A673 (cell line): ENCODE measurements around the gene PLCL1. TPM values are rescaled to one million over a fixed set of nuclear protein-coding genes. Genes with fewer than 3 reads are reported as not detected.

Experiments
- BruUV-seq: library from RNA; stranded (reverse); fragments of 400-500 nt; replicated peaks from 2 replicates; lab custom pipeline; 2021; lab: Mats Ljungman, UMichigan
- CTCF ChIA-PET: fragments of 300-600 bp; sonication (Branson Sonifier 250); formaldehyde crosslinking; loops from one replicate; lab custom pipeline; 2022; ENCODE audit warnings: antibody characterized with exemption; lab: Charles Lee
- POLR2A ChIA-PET: fragments of 300-600 bp; sonication (Branson Sonifier 250); formaldehyde crosslinking; loops from one replicate; lab custom pipeline; 2022; ENCODE audit warnings: antibody characterized with exemption; ENCODE audit not compliant: low non-redundant PET; lab: Charles Lee
- DNase-seq: peaks from one replicate; pipeline ENCODE4 v3.0.0-alpha.2; 2015; ENCODE audit warnings: low spot score
- H3K27ac ChIP-seq: fragments of 200-600 bp; sonication (generic); 2 replicates; pipeline ENCODE4 v1.5.1; 2016; ENCODE audit warnings: mixed run types, low read depth, mild to moderate bottlenecking, mixed read lengths, antibody characterized with exemption, low read length; ENCODE audit not compliant: poor library complexity, severe bottlenecking
- H3K27me3 ChIP-seq: fragments of 200-600 bp; sonication (generic); replicated peaks from 2 replicates; pipeline ENCODE4 v1.6.1; 2017; ENCODE audit warnings: mixed run types, low read depth, mild to moderate bottlenecking, mixed read lengths, antibody characterized with exemption, low read length; ENCODE audit not compliant: insufficient read depth, poor library complexity
- H3K36me3 ChIP-seq: fragments of 200-600 bp; sonication (generic); 2 replicates; pipeline ENCODE4 v1.6.1; 2016; ENCODE audit warnings: mixed run types, mild to moderate bottlenecking, mixed read lengths, antibody characterized with exemption, low read length; ENCODE audit not compliant: insufficient read depth, poor library complexity, severe bottlenecking
- H3K4me1 ChIP-seq: fragments of 200-600 bp; sonication (generic); 2 replicates; pipeline ENCODE4 v1.6.1; 2017; ENCODE audit warnings: mixed run types, mild to moderate bottlenecking, mixed read lengths, antibody characterized with exemption, low read length; ENCODE audit not compliant: insufficient read depth, poor library complexity, severe bottlenecking
- H3K4me3 ChIP-seq: fragments of 200-600 bp; sonication (generic); 2 replicates; pipeline ENCODE4 v1.5.1; 2016; ENCODE audit warnings: low read depth, mixed run types, mild to moderate bottlenecking, mixed read lengths, low read length; ENCODE audit not compliant: poor library complexity, severe bottlenecking
- H3K9me3 ChIP-seq: fragments of 200-600 bp; sonication (generic); 2 replicates; pipeline ENCODE4 v1.6.1; 2016; ENCODE audit warnings: mixed run types, low read depth, mild to moderate bottlenecking, mixed read lengths, antibody characterized with exemption, low read length; ENCODE audit not compliant: poor library complexity, severe bottlenecking
- EZH2 ChIP-seq: fragments of 200-600 bp; sonication (generic); IDR thresholded peaks from 2 replicates; pipeline ENCODE4 v1.6.1; 2017; ENCODE audit warnings: borderline replicate concordance, low read depth, mild to moderate bottlenecking, mixed read lengths, antibody characterized with exemption, low read length; ENCODE audit not compliant: poor library complexity, severe bottlenecking
- intact Hi-C: fragments of 100-400 bp; cut with micrococcal nuclease; formaldehyde crosslinking; loops from one replicate; pipeline ENCODE4 v1.10.0; 2022; ENCODE audit not compliant: unreplicated experiment
- total RNA-seq: library from RNA; stranded (reverse); gene quantifications from 2 replicates; pipeline ENCODE4 v1.2.3, GENCODE V29; 2021
- TF ChIP-seq, protein P1 (sequence below): fragments of 300-800, 200-600 bp; sonication (generic); conservative IDR thresholded peaks from 2 replicates; pipeline ENCODE4 v1.5.1; 2017; ENCODE audit warnings: low read depth, mild to moderate bottlenecking, antibody characterized with exemption, low read length, moderate library complexity, mixed read lengths

Gene PLCL1
- total RNA-seq, 1 experiment from 2014 or later: not detected

DNA sequence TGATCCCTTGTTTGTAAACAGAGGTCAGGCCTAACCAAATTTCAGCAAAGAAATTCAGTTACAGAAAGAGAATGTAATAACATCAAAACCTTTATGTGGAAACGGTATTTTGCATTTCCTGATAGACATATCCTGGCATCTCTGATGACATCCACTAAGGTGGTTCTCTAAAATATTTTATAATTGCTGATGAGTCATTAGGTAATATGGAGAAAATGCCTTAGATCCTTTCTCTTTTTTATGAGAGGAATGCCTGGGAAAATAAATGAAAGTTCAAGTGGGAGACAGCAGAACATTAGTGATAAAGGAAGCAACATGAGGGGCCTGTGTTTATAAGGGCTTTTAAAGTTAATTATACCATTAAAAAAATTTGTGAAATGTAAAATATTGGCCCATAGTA, 72.6 kb downstream of the PLCL1 start:
- CTCF ChIA-PET: no interaction called here
- no peaks in the 10 kb centered on the region for H3K36me3 ChIP-seq
- no peak overlapping the region for H3K27ac ChIP-seq
- H3K9me3 ChIP-seq: no peaks in the 10 kb centered on the region
- no peak for DNase-seq
- POLR2A ChIA-PET: no interaction called here
- H3K4me3 ChIP-seq: no peak overlapping the region
- no peaks in the 10 kb centered on the region for H3K27me3 ChIP-seq
- TF ChIP-seq, protein P1, sequence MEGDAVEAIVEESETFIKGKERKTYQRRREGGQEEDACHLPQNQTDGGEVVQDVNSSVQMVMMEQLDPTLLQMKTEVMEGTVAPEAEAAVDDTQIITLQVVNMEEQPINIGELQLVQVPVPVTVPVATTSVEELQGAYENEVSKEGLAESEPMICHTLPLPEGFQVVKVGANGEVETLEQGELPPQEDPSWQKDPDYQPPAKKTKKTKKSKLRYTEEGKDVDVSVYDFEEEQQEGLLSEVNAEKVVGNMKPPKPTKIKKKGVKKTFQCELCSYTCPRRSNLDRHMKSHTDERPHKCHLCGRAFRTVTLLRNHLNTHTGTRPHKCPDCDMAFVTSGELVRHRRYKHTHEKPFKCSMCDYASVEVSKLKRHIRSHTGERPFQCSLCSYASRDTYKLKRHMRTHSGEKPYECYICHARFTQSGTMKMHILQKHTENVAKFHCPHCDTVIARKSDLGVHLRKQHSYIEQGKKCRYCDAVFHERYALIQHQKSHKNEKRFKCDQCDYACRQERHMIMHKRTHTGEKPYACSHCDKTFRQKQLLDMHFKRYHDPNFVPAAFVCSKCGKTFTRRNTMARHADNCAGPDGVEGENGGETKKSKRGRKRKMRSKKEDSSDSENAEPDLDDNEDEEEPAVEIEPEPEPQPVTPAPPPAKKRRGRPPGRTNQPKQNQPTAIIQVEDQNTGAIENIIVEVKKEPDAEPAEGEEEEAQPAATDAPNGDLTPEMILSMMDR: no peak
- no peak for TF ChIP-seq EZH2
- BruUV-seq: no TSS peak
- H3K4me1 ChIP-seq: no peaks in the 10 kb centered on the region
- intact Hi-C loops: no loop called here

DNA sequence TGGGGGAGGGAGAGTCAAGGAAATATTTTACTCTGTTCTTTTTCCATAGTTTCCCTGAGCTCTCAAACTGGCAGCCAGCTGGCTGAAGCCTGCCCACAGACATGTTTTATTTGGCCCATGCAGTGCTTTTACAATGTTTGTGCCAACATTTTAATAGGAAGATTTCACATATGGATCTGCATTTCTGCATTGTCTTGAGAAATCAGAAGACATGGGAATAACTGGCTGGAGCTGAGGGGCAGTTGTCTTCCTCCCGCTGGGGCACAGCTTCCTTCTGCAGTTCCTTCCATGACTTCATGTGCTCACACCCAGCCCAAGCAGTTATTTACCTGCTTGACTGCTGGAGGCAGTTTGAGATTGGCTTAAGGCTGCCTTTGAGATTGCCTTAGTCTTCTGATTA, 74.4 kb downstream of the PLCL1 start:
- ChIA-PET CTCF (no interaction called here), POLR2A (interaction anchor here (0.6 kb wide), 1 partner anchor 68 kb away, joined by 4 read pairs; no protein-coding TSS in a partner anchor)
- no TSS peak for BruUV-seq
- Histone ChIP-seq H3K27ac (no peak overlapping the region), H3K9me3 (no peaks in the 10 kb centered on the region), H3K4me3 (no peak overlapping the region), H3K27me3 (no peaks in the 10 kb centered on the region), H3K36me3 (no peaks in the 10 kb centered on the region), H3K4me1 (no peaks in the 10 kb centered on the region)
- intact Hi-C loops: no loop called here
- no peak for TF ChIP-seq EZH2
- TF ChIP-seq, protein P1: no peak
- no peak for DNase-seq

DNA sequence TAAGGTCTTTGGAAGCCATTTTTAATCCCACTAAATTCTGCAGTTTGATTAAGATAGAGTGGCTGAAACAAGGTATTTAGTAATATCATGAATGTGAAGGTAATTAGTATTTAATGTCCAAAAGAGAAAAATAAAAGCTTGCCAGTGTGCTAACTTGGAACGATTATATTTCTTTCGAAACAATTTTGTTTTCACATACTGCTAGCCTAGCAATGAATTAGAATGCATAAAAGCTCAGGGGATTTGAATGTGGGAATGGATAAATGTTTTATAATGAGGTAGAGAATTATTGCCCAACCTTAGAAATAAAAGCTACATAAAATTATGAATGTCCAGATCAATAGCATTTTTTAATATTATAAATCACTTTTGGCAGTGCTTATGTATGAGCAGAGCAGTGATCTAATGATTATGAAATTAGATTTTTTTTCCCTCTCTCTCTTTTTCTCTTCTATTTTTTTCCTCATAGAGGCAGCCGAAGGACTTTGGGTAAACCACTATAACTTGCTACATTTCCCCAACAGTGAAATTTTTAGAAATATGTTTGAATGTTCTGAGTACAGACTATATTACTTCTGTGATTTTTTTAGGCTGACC, 75.5 kb downstream of the PLCL1 start:
- no peaks in the 10 kb centered on the region for H3K36me3 ChIP-seq
- no TSS peak for BruUV-seq
- H3K27me3 ChIP-seq: no peaks in the 10 kb centered on the region
- no peak for TF ChIP-seq EZH2
- TF ChIP-seq, protein P1: no peak
- H3K4me1 ChIP-seq: no peaks in the 10 kb centered on the region
- no peak overlapping the region for H3K27ac ChIP-seq
- CTCF ChIA-PET: no interaction called here
- intact Hi-C loops: no loop called here
- H3K4me3 ChIP-seq: no peak overlapping the region
- no peak for DNase-seq
- POLR2A ChIA-PET: no interaction called here
- no peaks in the 10 kb centered on the region for H3K9me3 ChIP-seq
